HG02798 (cell line): Measurements from ENCODE around the gene CCDC124.
"Not testable (repeated sequence)": the region's sequence is repeated elsewhere in the genome, so short reads cannot be mapped to it uniquely, and the experiment has no call there.

Experiments
- ATAC-seq: cut with Tn5 transposase; IDR thresholded peaks from one replicate; pipeline ENCODE4 v1.9.1; 2021; ENCODE audit warnings: mild to moderate bottlenecking; ENCODE audit not compliant: unreplicated experiment, poor library complexity

CCDC124 gene

DNA sequence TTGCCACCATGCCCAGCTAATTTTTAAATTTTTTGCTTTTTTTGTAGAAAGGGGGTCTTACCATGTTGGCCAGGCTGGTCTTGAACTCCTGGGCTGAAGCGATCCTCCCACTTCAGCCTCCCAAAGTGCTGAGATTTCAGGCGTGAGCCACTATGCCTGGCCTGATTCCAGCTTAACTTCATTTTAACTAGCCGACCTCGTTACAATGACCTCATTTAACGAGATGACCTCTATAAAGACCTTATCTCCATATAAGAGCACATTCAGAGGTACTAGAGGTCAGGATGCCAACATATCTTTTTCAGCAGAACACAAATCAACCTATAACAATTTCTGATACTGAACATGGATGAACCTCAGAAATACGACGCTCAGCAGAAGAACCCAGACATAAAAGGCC is 44.7 kb downstream of the CCDC124 start:
- ATAC-seq = no peak

DNA sequence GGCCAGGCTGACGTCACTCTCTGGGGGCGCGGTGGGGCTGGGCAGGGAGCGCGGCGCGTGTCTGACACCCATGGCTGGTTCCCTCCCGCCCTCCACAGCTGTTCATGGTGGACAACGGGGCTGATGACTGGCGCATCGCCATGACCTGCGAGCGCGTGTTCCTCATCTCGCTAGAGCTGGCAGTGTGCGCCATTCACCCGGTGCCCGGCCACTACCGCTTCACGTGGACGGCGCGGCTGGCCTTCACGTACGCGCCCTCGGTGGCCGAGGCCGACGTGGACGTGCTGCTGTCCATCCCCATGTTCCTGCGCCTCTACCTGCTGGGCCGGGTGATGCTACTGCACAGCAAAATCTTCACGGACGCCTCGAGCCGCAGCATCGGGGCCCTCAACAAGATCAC is 48.8 kb downstream of the CCDC124 start:
- no peak for ATAC-seq

GRCh38 chr19:17982430-17982829 is 49.6 kb downstream of the CCDC124 start:
- no peak for ATAC-seq

DNA sequence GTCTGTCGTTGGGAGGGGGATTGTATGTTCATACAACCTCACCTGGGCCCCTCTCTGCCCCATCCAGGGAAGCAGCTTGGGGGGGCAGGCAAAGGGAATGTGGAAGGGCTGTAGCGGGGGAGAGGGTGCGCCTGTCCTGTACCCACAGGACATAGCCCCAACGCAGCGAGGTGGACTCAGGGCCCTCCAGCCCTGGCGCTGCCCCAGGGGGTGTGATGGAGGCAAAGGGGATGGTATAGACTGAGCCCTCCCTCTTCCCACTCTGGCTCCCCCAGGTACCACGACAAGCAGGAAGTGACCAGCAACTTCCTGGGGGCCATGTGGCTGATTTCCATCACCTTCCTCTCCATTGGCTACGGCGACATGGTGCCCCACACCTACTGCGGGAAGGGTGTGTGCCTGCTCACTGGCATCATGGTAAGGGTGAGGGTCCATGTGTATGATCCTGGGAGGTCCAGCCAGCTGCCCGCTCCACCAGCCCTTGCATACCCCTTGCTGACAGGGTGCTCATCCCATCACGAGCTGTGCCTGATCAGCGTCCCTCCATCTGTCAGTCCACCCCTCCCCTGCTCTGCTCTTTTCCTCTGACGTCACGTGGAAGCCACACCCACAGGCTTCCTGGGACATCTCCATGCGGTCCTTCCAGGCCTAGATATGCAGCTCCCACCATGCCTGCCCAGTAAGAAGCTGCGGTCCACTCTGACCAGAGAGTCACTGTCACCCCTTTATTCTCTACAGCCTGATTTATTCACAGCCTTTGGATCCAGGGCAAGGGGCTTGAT is 52.4 kb downstream of the CCDC124 start:
- ATAC-seq = no peak

GRCh38 chr19:17986569-17986968 is 53.8 kb downstream of the CCDC124 start:
- ATAC-seq = not testable (repeated sequence)

DNA sequence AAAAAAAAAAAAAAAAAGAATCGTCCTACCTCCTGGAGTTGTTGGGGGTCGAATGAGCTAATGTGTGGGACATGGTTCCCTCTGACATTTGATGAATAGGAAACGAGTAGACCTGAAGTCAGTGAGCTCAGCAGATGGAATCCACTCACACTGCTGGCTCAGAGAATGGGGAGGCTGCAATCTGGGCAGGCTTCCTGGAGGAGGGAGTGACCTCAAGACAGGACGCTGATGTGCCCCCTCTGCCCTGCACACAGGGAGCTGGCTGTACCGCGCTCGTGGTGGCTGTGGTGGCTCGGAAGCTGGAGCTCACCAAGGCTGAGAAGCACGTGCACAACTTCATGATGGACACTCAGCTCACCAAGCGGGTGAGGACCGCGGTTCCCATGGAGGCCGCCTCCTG is 55.3 kb downstream of the CCDC124 start:
- no peak for ATAC-seq

- ATAC-seq = no peak
These were observed 56.7 kb downstream of the CCDC124 start for GRCh38 chr19:17989425-17990094.

DNA sequence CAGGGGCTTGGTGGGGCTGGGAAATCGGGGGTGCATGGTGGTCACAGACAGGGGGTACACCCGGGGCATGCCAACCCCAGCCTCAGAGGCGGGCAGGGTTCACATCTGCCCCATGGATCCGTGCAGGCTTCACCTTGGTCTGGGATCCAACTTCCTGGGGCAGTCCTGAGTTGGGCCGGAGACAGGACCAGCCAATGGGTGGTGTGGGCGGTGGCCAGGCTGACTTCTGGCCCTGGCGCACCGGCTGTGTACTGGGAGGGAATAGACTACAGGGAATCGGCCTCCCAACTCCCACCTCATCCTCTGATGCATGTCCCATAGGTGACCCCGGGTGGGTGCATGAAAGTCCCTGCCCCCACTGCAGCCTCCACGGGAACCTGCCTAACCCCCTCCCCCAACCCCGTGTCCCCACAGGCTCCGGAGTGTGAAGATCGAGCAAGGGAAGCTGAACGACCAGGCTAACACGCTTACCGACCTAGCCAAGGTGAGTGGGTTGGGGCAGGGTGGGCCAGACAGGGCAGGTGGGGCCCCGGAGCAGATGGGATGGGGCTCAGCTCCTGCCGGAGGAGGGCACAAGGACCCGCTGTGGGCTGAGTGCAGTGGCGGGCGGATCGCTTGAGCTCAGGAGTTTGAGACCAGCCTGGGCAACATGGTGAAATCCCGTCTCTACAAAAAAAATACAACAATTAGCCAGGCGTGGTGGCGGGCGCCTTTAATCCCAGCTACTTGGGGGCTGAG is 60.4 kb downstream of the CCDC124 start:
- no peak for ATAC-seq
